Esophagus squamous epithelium (tissue), 5 donors: Measurements from ENCODE around the gene CUBN. TPM values are rescaled to one million over a fixed set of nuclear protein-coding genes. Genes with fewer than 3 reads are reported as not detected.
"Not testable (repeated sequence)": the region's sequence is repeated elsewhere in the genome, so short reads cannot be mapped to it uniquely, and the experiment has no call there.

Source experiments
- DNase-seq: peaks from one replicate; lab custom pipeline; 2025; lab: John Stamatoyannopoulos, UW
- H3K27ac ChIP-seq, 4 donors: fragments of 200-600 bp; sonication (generic); one replicate each; pipeline ENCODE4 v1.5.1; 2016 to 2019; ENCODE audit warnings: mild to moderate bottlenecking in 1 of 4
- H3K27me3 ChIP-seq, 4 donors: fragments of 200-600 bp; sonication (generic); 1 replicate in 3 of 4; 2 replicates in 1 of 4; pipeline versions ENCODE4 v1.5.1 to v1.6.0; 2017 to 2021; ENCODE audit warnings: antibody characterized with exemption in 1 of 4
- H3K36me3 ChIP-seq, 3 donors: fragments of 200-600 bp; sonication (generic); one replicate each; pipeline ENCODE4 v1.5.1; 2016 to 2019
- H3K4me1 ChIP-seq, 3 donors: fragments of 200-600 bp; sonication (generic); one replicate each; pipeline ENCODE4 v1.5.1; 2017 to 2019
- H3K4me3 ChIP-seq, 4 donors: fragments of 200-600 bp; sonication (generic); 1 replicate in 3 of 4; 2 replicates in 1 of 4; pipeline ENCODE4 v1.5.1; 2016 to 2019; ENCODE audit warnings: mild to moderate bottlenecking in 2 of 4, moderate library complexity in 1 of 4
- H3K9me3 ChIP-seq, 3 donors: fragments of 200-600 bp; sonication (generic); one replicate each; pipeline ENCODE4 v1.5.1; 2016 to 2019
- CTCF ChIP-seq, 6 experiments: fragments of 450-650 bp in 4 of 6; fragments of 200-600 bp in 2 of 6; sonication (generic) in 2 of 6; IDR thresholded peaks; one replicate each; pipeline ENCODE4 v1.5.1; 2016 to 2019; ENCODE audit warnings: antibody characterized with exemption in 6 of 6, mild to moderate bottlenecking in 4 of 6, moderate library complexity in 4 of 6
- POLR2A ChIP-seq, 4 donors: fragments of 450-650 bp; IDR thresholded peaks; one replicate each; pipeline ENCODE4 v1.6.1; 2017; ENCODE audit warnings: antibody characterized with exemption in 4 of 4, mild to moderate bottlenecking in 4 of 4, moderate library complexity in 3 of 4
- WGBS, 2 donors: methylation state at CpG; one replicate each; pipeline ENCODE4 v1.1.5; 2018; 5-methylcytosine and 5-hydroxymethylcytosine counted together
- intact Hi-C: fragments of 100-400 bp; cut with DNase I; formaldehyde crosslinking; loops from one replicate; pipeline ENCODE4 v1.15.0; 2022
- total RNA-seq, 4 donors: library from RNA; depleted of rRNA; stranded (reverse); fragments of >200 nt; gene quantifications; one replicate each; pipeline ENCODE4 v1.1.0, GENCODE V29; 2016
- donor health status: DM: yes; HTN: yes; CAD: no.

CUBN gene
- total RNA-seq, 4 donors from 2014 or later = 0.15 to 0.83 (median 0.51) TPM

- TF ChIP-seq POLR2A (IDR thresholded peaks at IDR 0.05) (no peak), CTCF (IDR thresholded peaks at IDR 0.05) (no peak)
- no peak for DNase-seq
- intact Hi-C loops = no loop called here
- Histone ChIP-seq H3K4me3 (no peak overlapping the region), H3K4me1 (no peaks in the 10 kb centered on the region), H3K27me3 (no peaks in the 10 kb centered on the region), H3K36me3 (no peaks in the 10 kb centered on the region), H3K9me3 (no peaks in the 10 kb centered on the region), H3K27ac (no peak overlapping the region)
- 59 to 61% methylated on average over 8 of the region's 8 CpGs for WGBS, 2 donors
These were observed 294.4 kb downstream of the CUBN start for GRCh38 chr10:16835228-16835627.

- no peak overlapping the region for H3K4me3 ChIP-seq
- TF ChIP-seq CTCF (IDR thresholded peaks at IDR 0.05) (no peak), POLR2A (IDR thresholded peaks at IDR 0.05) (no peak)
- peak overlapping the region in 3 of 4 donors; percentile 44 to 78 (median 70) for H3K27ac ChIP-seq
- H3K36me3 ChIP-seq = no peaks in the 10 kb centered on the region
- peaks cover 0 to 16% (median 0%) of the 10 kb centered on the region in 3 donors for H3K4me1 ChIP-seq
- no peaks in the 10 kb centered on the region for H3K9me3 ChIP-seq
- intact Hi-C loops = no loop called here
- DNase-seq = no peak
- H3K27me3 ChIP-seq = no peaks in the 10 kb centered on the region
- WGBS, 2 donors = 52 to 58% methylated on average over 10 to 11 of the region's 11 CpGs
These were observed 297.1 kb downstream of the CUBN start for GRCh38 chr10:16832351-16833080.

DNA sequence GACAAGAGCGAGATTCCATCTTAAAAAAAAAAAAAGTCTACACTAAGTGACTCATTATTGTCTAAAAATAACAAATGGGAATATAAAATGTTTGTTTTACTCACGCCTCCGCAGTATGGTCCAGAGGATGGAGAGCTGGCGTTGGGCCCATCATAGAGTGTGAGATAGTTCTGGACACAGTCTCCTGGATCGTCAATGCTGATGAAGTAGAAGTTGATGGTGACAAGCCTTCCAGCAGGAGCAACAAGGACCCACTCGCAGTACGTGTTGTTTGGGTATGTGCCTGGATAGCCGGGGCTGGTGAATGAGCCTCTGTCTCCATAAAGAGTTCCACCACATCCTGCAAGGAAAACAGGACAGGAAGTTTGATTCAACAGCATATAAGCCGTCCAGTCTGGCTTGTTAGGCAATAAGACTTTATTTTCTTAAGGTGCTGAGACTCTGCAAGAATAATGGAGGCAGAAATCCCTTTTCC is 300.9 kb downstream of the CUBN start:
- intact Hi-C loops = no loop called here
- Histone ChIP-seq H3K27me3 (no peaks in the 10 kb centered on the region), H3K4me3 (peak overlapping the region in 1 of 4 donors; percentile 28), H3K4me1 (peaks cover 0 to 16% (median 0%) of the 10 kb centered on the region in 3 donors), H3K9me3 (no peaks in the 10 kb centered on the region), H3K36me3 (no peaks in the 10 kb centered on the region), H3K27ac (peak overlapping the region in 3 of 4 donors; percentile 21 to 55 (median 54))
- DNase-seq = no peak
- TF ChIP-seq POLR2A (IDR thresholded peaks at IDR 0.05) (no peak), CTCF (IDR thresholded peaks at IDR 0.05) (no peak)
- WGBS, 2 donors = 16 to 33% methylated on average over 9 of the region's 9 CpGs

GRCh38 chr10:16828114-16828568 is 301.5 kb downstream of the CUBN start:
- Histone ChIP-seq H3K27me3 (no peaks in the 10 kb centered on the region), H3K4me1 (peaks cover 0 to 16% (median 0%) of the 10 kb centered on the region in 3 donors), H3K4me3 (no peak overlapping the region), H3K36me3 (no peaks in the 10 kb centered on the region), H3K27ac (peak overlapping the region in 3 of 4 donors; percentile 21 to 55 (median 43)), H3K9me3 (peaks cover 0 to under 1% (median 0%) of the 10 kb centered on the region in 3 donors)
- TF ChIP-seq CTCF (IDR thresholded peaks at IDR 0.05) (peak; percentile 18 to 68 (median 56)), POLR2A (IDR thresholded peaks at IDR 0.05) (no peak)
- WGBS, 2 donors = 2 to 4% methylated on average over 5 to 8 of the region's 11 CpGs
- intact Hi-C loops = no loop called here
- no peak for DNase-seq

DNA sequence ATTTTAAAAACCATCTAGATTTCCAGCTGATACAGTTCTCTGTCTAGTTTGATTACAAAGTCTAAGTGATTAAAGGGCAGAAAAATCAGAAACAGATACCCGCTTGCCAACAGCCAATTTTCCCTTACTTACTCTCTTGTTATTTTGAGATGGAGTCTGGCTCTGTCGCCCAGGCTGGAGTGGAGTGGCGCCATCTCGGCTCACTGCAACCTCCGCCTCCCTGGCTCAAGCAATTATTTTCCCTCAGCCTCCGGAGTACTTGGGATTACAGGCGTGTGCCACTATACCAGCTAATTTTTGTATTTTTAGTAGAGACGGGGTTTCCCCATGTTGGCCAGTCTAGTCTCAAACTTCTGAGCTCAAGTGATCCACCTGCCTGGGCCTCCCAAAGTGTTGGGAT is 302.1 kb downstream of the CUBN start:
- H3K4me3 ChIP-seq, H3K9me3 ChIP-seq, H3K27me3 ChIP-seq, DNase-seq, H3K36me3 ChIP-seq, intact Hi-C loops: not testable (repeated sequence)
- Histone ChIP-seq H3K4me1 (peaks cover 0 to 16% (median 0%) of the 10 kb centered on the region in 3 donors), H3K27ac (peak overlapping the region in 2 of 4 donors; percentile 9 to 29)
- WGBS, 2 donors = 51 to 54% methylated on average over 8 of the region's 8 CpGs
